Liver (tissue), 9 donors: ENCODE data around the gene PSG6. TPM values are rescaled to one million over a fixed set of nuclear protein-coding genes. Genes with fewer than 3 reads are reported as not detected.
"Not testable (repeated sequence)": the region's sequence is repeated elsewhere in the genome, so short reads cannot be mapped to it uniquely, and the experiment has no call there.

Experiments used
- DNase-seq: peaks from one replicate; pipeline ENCODE4 v3.0.0-alpha.2; 2017; ENCODE audit warnings: low spot score
- H3K27ac ChIP-seq, 2 donors: one replicate each; pipeline ENCODE4 v1.7.0; 2013; ENCODE audit warnings: inconsistent platforms in 2 of 2, low read length in 2 of 2, control low read depth in 1 of 2, low read depth in 1 of 2, mild to moderate bottlenecking in 1 of 2
- H3K27me3 ChIP-seq, 4 donors: one replicate each; pipeline versions ENCODE4 v1.6.1 to v1.7.0; 2013; ENCODE audit warnings: low read length in 3 of 4, inconsistent platforms in 1 of 4, mild to moderate bottlenecking in 1 of 4, moderate library complexity in 1 of 4; ENCODE audit not compliant: control insufficient read depth in 4 of 4, insufficient read depth in 4 of 4
- H3K36me3 ChIP-seq, 4 donors: one replicate each; pipeline versions ENCODE4 v1.6.1 to v1.7.0; 2013; ENCODE audit warnings: low read length in 3 of 4, mild to moderate bottlenecking in 3 of 4, low read depth in 1 of 4, moderate library complexity in 1 of 4; ENCODE audit not compliant: control insufficient read depth in 4 of 4, insufficient read depth in 3 of 4
- H3K4me1 ChIP-seq, 4 donors: one replicate each; pipeline versions ENCODE4 v1.6.1 to v1.7.0; 2013; ENCODE audit warnings: low read length in 3 of 4, mild to moderate bottlenecking in 3 of 4, moderate library complexity in 1 of 4; ENCODE audit not compliant: control insufficient read depth in 4 of 4, insufficient read depth in 4 of 4
- H3K4me3 ChIP-seq, 3 donors: one replicate each; pipeline versions ENCODE4 v1.6.1 to v1.7.0; 2013; ENCODE audit warnings: low read length in 3 of 3, control low read depth in 1 of 3, low read depth in 1 of 3, mild to moderate bottlenecking in 1 of 3
- H3K9ac ChIP-seq, 2 donors: one replicate each; pipeline ENCODE4 v1.7.0; 2013; ENCODE audit warnings: low read length in 2 of 2, mild to moderate bottlenecking in 2 of 2, moderate library complexity in 2 of 2, control low read depth in 1 of 2, low read depth in 1 of 2
- H3K9me3 ChIP-seq, 4 donors: one replicate each; pipeline versions ENCODE4 v1.6.1 to v1.7.0; 2013; ENCODE audit warnings: low read length in 3 of 4; ENCODE audit not compliant: control insufficient read depth in 4 of 4
- ATF3 ChIP-seq: IDR thresholded peaks from 2 replicates; pipeline ENCODE4 v1.6.1; 2016; ENCODE audit warnings: antibody characterized with exemption
- CTCF ChIP-seq: fragments of 150-350 bp; IDR thresholded peaks from 2 replicates; pipeline ENCODE4 v1.5.1; 2017; ENCODE audit warnings: improper control_type of control experiment, low read depth, low read length; ENCODE audit not compliant: missing input control
- EGR1 ChIP-seq, 2 donors: IDR thresholded peaks; 2 replicates each; pipeline ENCODE4 v1.6.1; 2016 to 2018; ENCODE audit warnings: antibody characterized with exemption in 2 of 2, low read depth in 2 of 2
- FOXA2 ChIP-seq: IDR thresholded peaks from 2 replicates; pipeline ENCODE4 v1.6.1; 2016; ENCODE audit warnings: antibody characterized with exemption
- GABPA ChIP-seq, 2 donors: IDR thresholded peaks in 1 of 2; conservative IDR thresholded peaks in 1 of 2; 2 replicates each; pipeline ENCODE4 v1.6.1; 2016; ENCODE audit warnings: antibody characterized with exemption in 2 of 2, mild to moderate bottlenecking in 1 of 2, moderate library complexity in 1 of 2
- HNF4G ChIP-seq: IDR thresholded peaks from 2 replicates; pipeline ENCODE4 v1.6.1; 2016; ENCODE audit warnings: antibody characterized with exemption
- JUND ChIP-seq, 2 donors: IDR thresholded peaks; 2 replicates each; pipeline ENCODE4 v1.6.1; 2016; ENCODE audit warnings: antibody characterized with exemption in 2 of 2
- MAX ChIP-seq: IDR thresholded peaks from 2 replicates; pipeline ENCODE4 v1.6.1; 2016; ENCODE audit warnings: antibody characterized with exemption
- NR2F2 ChIP-seq: IDR thresholded peaks from 2 replicates; pipeline ENCODE4 v1.6.1; 2016; ENCODE audit warnings: antibody characterized with exemption
- RAD21 ChIP-seq, 2 donors: IDR thresholded peaks; 2 replicates each; pipeline ENCODE4 v1.6.1; 2016; ENCODE audit warnings: antibody characterized with exemption in 2 of 2, mild to moderate bottlenecking in 2 of 2
- REST ChIP-seq: IDR thresholded peaks from 2 replicates; pipeline ENCODE4 v1.6.1; 2016; ENCODE audit warnings: antibody characterized with exemption, mild to moderate bottlenecking
- RXRA ChIP-seq, 2 donors: IDR thresholded peaks; 2 replicates each; pipeline ENCODE4 v1.6.1; 2017 to 2018; ENCODE audit warnings: antibody characterized with exemption in 2 of 2, mild to moderate bottlenecking in 1 of 2
- SP1 ChIP-seq: IDR thresholded peaks from 2 replicates; pipeline ENCODE4 v1.6.1; 2018; ENCODE audit warnings: antibody characterized with exemption, mild to moderate bottlenecking
- TAF1 ChIP-seq: conservative IDR thresholded peaks from 2 replicates; pipeline ENCODE4 v1.6.1; 2016; ENCODE audit warnings: antibody characterized with exemption, mild to moderate bottlenecking
- YY1 ChIP-seq: IDR thresholded peaks from 2 replicates; pipeline ENCODE4 v1.6.1; 2016; ENCODE audit warnings: antibody characterized with exemption, mild to moderate bottlenecking
- ZBTB33 ChIP-seq: IDR thresholded peaks from 2 replicates; pipeline ENCODE4 v1.6.1; 2016; ENCODE audit warnings: antibody characterized with exemption
- WGBS: extraction: QIAGEN DNeasy Blood & Tissue Kit; methylation state at CpG from one replicate; pipeline ENCODE4 v1.1.7; 2013; 5-methylcytosine and 5-hydroxymethylcytosine counted together
- polyA plus RNA-seq, 2 donors: library from polyadenylated mRNA; stranded (reverse) in 1 of 2; unstranded in 1 of 2; fragments of 200-250 nt in 1 of 2; fragments of >200 nt in 1 of 2; fragmentation: Nextera tagmentation in 1 of 2; extraction: Ambion mirVana in 1 of 2; gene quantifications; one replicate each; pipeline versions ENCODE4 v1.2.1 to v1.2.3, GENCODE V29; 2013 to 2015
- total RNA-seq, 2 donors: library from RNA; depleted of rRNA; stranded (reverse); fragments of >200 nt; gene quantifications; one replicate each; pipeline ENCODE4 v1.2.3, GENCODE V29; 2014
- donor health status: healthy.
- donor health status: healthy.
- donor health status: healthy.
- donor health status: healthy.
- donor health status: healthy.

PSG6 gene
- total RNA-seq (not detected), polyA plus RNA-seq (not detected)

GRCh38 chr19:42917634-42918033, at the start of gene PSG6:
TSS of gene PSG6 (minus strand) at chr19:42917894. CDS start at chr19:42917792, 102 bp downstream.
- H3K27me3 ChIP-seq, H3K9me3 ChIP-seq, H3K36me3 ChIP-seq, H3K9ac ChIP-seq, H3K27ac ChIP-seq, H3K4me1 ChIP-seq, H3K4me3 ChIP-seq, DNase-seq: not testable (repeated sequence)
- WGBS: 61% methylated on average over 1 of the region's 1 CpG

GRCh38 chr19:42965176-42965575, 47.5 kb upstream of the PSG6 start:
- Histone ChIP-seq H3K36me3 (no peaks in the 10 kb centered on the region), H3K4me3 (no peak overlapping the region), H3K27me3 (no peaks in the 10 kb centered on the region), H3K4me1 (no peaks in the 10 kb centered on the region), H3K9ac (no peak overlapping the region), H3K9me3 (no peaks in the 10 kb centered on the region), H3K27ac (no peak overlapping the region)
- no peak for TF ChIP-seq TAF1
- no peak for TF ChIP-seq GABPA (IDR thresholded peaks at IDR 0.05 in 1 of 2, conservative IDR thresholded peaks at IDR 0.05 in 1 of 2)
- TF ChIP-seq FOXA2: no peak
- TF ChIP-seq ZBTB33: no peak
- TF ChIP-seq YY1: no peak
- no peak for TF ChIP-seq RXRA (IDR thresholded peaks at IDR 0.05)
- no peak for TF ChIP-seq RAD21 (IDR thresholded peaks at IDR 0.05)
- no peak for TF ChIP-seq JUND (IDR thresholded peaks at IDR 0.05)
- TF ChIP-seq MAX: no peak
- no peak for TF ChIP-seq HNF4G
- TF ChIP-seq CTCF: no peak
- TF ChIP-seq NR2F2: no peak
- no peak for TF ChIP-seq SP1
- TF ChIP-seq REST: no peak
- TF ChIP-seq EGR1 (IDR thresholded peaks at IDR 0.05; ENCODE audit: low read depth in 2 of 2): no peak
- no peak for TF ChIP-seq ATF3
- 77% methylated on average over 2 of the region's 2 CpGs for WGBS
- DNase-seq: no peak
